Effector memory CD8-positive, alpha-beta T cell (primary cell): ENCODE data around the gene ZBTB34.

Source experiments
- ATAC-seq: fragments of 150-1000 bp; cut with Tn5 transposase; replicated peaks from 2 replicates; pipeline ENCODE4 v1.10.0; 2021; ENCODE audit warnings: mild to moderate bottlenecking, moderate library complexity
- DNase-seq, 3 experiments: peaks; one replicate each; pipeline ENCODE4 v3.0.0; 2021
- H3K27ac Mint-ChIP-seq, 2 donors: one replicate each; pipeline ENCODE4 v1.8.0; 2022; ENCODE audit warnings: mild to moderate bottlenecking in 2 of 2, mixed read lengths in 2 of 2, moderate library complexity in 2 of 2
- H3K27me3 Mint-ChIP-seq, 2 donors: one replicate each; pipeline ENCODE4 v1.8.0; 2022; ENCODE audit warnings: mixed read lengths in 2 of 2
- H3K36me3 Mint-ChIP-seq: one replicate; pipeline ENCODE4 v1.8.0; 2022; ENCODE audit warnings: mild to moderate bottlenecking, moderate library complexity, mixed read lengths; ENCODE audit not compliant: insufficient read depth
- H3K4me1 Mint-ChIP-seq, 2 donors: one replicate each; pipeline ENCODE4 v1.8.0; 2022; ENCODE audit warnings: low read depth in 2 of 2, mixed read lengths in 2 of 2
- H3K4me3 Mint-ChIP-seq, 2 donors: one replicate each; pipeline ENCODE4 v1.8.0; 2022; ENCODE audit warnings: mild to moderate bottlenecking in 2 of 2, mixed read lengths in 2 of 2, moderate library complexity in 2 of 2
- H3K9me3 Mint-ChIP-seq, 2 donors: one replicate each; pipeline ENCODE4 v1.8.0; 2022; ENCODE audit warnings: mixed read lengths in 2 of 2

Gene ZBTB34

DNA sequence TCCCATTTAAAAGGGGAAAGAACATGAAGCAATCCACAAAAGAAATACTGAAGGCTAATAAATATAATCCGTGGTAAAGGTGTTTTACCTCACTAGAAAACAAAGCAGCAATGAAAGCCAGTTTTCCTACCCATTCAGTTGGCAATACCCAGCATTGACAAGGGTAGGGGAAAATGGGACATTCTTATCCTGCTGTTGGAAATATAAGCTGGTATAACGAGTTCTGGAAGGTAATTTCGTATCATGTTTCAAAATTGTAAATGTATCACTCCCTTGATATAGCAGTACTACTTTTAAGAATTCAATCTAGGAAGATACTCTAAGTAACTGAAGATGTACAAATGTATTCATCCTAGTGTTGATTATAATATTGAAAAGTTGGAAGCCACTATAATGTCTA, 31.2 kb downstream of the ZBTB34 start:
- H3K9me3 Mint-ChIP-seq, result no peaks in the 10 kb centered on the region
- ATAC-seq (no peak), DNase-seq (no peak)
- H3K36me3 Mint-ChIP-seq, result no peaks in the 10 kb centered on the region
- H3K4me1 Mint-ChIP-seq, result no peaks in the 10 kb centered on the region
- peaks cover 0 to 10% of the 10 kb centered on the region in 2 donors for H3K27me3 Mint-ChIP-seq
- H3K27ac Mint-ChIP-seq, result no peak overlapping the region
- H3K4me3 Mint-ChIP-seq, result no peak overlapping the region

DNA sequence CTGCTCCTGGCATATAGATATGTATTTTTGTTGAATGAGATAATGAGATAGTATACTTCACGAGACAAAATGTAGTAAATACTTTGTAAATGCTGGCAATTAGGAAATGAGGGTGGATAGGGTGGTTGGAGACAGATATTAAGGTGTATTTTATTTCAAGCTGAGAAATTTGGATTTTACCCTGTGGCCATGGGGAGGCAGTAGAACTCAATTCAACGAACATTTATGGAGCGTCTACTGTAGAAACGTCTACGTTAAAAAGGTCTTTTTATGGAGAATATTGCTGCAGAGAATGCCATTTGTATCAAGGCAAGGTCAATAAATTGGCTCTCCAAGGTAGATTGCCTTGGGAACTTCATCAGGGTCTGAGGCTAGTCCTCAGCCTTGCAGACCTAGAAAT, 32.6 kb downstream of the ZBTB34 start:
- DNase-seq (no peak), ATAC-seq (no peak)
- Mint-ChIP-seq H3K4me1 (no peaks in the 10 kb centered on the region), H3K4me3 (no peak overlapping the region), H3K36me3 (no peaks in the 10 kb centered on the region), H3K9me3 (no peaks in the 10 kb centered on the region), H3K27me3 (peaks cover 6 to 24% of the 10 kb centered on the region in 2 donors), H3K27ac (no peak overlapping the region)

GRCh38 chr9:126894052-126894603, 33.7 kb downstream of the ZBTB34 start:
- ATAC-seq (no peak), DNase-seq (no peak)
- H3K9me3 Mint-ChIP-seq, result no peaks in the 10 kb centered on the region
- H3K4me1 Mint-ChIP-seq, result no peaks in the 10 kb centered on the region
- no peaks in the 10 kb centered on the region for H3K36me3 Mint-ChIP-seq
- H3K4me3 Mint-ChIP-seq, result no peak overlapping the region
- peaks cover 6 to 27% of the 10 kb centered on the region in 2 donors for H3K27me3 Mint-ChIP-seq
- no peak overlapping the region for H3K27ac Mint-ChIP-seq

- Mint-ChIP-seq H3K4me1 (no peaks in the 10 kb centered on the region), H3K27me3 (peaks cover 18 to 27% of the 10 kb centered on the region in 2 donors), H3K27ac (no peak overlapping the region), H3K36me3 (no peaks in the 10 kb centered on the region), H3K4me3 (no peak overlapping the region), H3K9me3 (no peaks in the 10 kb centered on the region)
- DNase-seq (no peak), ATAC-seq (no peak)
Measured at GRCh38 chr9:126902210-126902609, 41.8 kb downstream of the ZBTB34 start.

DNA sequence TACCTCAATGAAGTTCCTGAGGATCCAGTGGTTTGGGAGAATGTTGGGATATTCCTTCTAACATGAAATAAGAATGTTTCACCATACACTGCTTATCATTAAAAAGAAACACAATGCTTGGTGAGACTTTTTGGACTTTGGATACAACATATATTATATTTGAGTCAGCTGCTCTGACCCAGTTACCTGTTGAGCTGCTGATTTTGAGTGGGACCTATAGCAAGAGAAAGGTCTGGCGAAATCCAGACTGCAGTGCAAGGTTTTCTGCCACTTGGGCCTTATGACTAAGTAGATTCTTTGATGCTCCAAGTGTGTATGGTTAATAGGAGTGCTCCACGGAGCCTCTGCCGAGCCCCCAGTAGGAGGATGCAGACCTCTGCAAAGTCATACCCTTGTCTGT, 44.1 kb downstream of the ZBTB34 start:
- DNase-seq (no peak), ATAC-seq (no peak)
- peaks cover 22 to 28% of the 10 kb centered on the region in 2 donors for H3K27me3 Mint-ChIP-seq
- H3K27ac Mint-ChIP-seq, result no peak overlapping the region
- no peaks in the 10 kb centered on the region for H3K36me3 Mint-ChIP-seq
- H3K9me3 Mint-ChIP-seq, result no peaks in the 10 kb centered on the region
- no peaks in the 10 kb centered on the region for H3K4me1 Mint-ChIP-seq
- H3K4me3 Mint-ChIP-seq, result no peak overlapping the region

DNA sequence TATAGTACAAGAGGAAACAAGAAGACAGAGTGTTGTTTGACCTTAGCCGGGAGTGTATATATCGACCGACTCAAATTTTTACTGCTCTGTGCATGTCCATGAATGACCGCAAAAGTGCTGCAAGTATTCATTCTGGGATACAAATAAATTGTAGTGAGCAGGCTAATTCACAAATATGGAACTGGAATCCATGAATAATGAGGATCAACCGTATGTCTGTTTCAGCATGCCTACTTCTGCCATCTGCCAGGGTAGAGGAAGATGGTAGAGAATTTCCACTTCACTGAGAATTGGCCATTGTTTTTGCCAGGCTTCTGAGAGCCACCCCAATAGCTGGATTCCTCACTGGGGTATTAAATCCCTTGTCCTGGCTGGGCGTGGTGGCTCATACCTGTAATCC, 45.7 kb downstream of the ZBTB34 start:
- no peak overlapping the region for H3K27ac Mint-ChIP-seq
- H3K27me3 Mint-ChIP-seq, result peaks cover 24 to 28% of the 10 kb centered on the region in 2 donors
- H3K36me3 Mint-ChIP-seq, result no peaks in the 10 kb centered on the region
- no peaks in the 10 kb centered on the region for H3K9me3 Mint-ChIP-seq
- DNase-seq (no peak), ATAC-seq (no peak)
- H3K4me1 Mint-ChIP-seq, result no peaks in the 10 kb centered on the region
- no peak overlapping the region for H3K4me3 Mint-ChIP-seq

- H3K9me3 Mint-ChIP-seq, result peaks cover 0 to 2% of the 10 kb centered on the region in 2 donors
- H3K4me3 Mint-ChIP-seq, result no peak overlapping the region
- H3K27ac Mint-ChIP-seq, result no peak overlapping the region
- no peaks in the 10 kb centered on the region for H3K4me1 Mint-ChIP-seq
- no peak for ATAC-seq
- no peaks in the 10 kb centered on the region for H3K36me3 Mint-ChIP-seq
- peaks cover 28 to 30% of the 10 kb centered on the region in 2 donors for H3K27me3 Mint-ChIP-seq
- no peak for DNase-seq
Measured at GRCh38 chr9:126907058-126907457, 46.6 kb downstream of the ZBTB34 start.

DNA sequence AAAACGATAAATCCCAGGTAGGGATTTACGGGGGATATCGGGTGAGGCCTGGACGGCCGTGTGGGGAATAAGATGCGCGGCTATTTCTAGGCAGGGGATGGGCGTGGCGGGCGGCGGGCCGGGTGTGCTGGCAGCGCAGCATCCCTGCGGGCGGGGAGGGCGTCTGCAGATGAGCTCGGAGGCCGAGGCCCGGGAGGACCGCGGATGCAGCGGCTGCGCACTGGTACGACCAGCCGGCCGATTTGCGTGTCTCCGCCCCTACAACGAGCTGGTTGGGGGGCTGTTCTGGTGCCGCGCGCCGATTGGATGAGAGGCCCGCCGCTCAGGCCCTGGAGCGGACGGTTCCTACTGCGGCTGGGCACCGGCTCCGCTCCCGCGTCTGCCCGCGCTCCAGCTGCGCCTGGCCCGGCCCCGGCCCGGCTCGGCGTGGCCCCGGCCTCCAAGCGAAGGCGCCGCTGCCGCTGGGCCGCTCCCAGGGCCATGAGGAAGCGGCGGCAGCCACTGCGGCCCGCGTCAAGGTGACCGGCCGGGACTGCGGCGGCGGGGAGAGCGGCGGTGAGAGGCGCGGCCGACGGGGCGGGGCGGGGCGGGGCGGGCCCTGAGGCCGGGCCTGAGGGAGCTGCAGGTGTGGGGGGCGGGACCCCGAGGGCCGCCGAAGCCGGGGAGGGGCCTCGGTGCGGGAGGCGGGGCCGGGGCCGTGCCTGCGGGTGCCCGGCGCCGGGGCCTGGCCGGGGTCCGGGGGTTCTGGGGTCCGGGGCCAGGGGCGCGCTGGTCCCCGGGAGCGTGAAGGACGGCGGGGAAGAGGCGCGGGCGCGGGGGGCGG, 54.2 kb downstream of the ZBTB34 start, which contains the start of gene RALGPS1:
Gene RALGPS1 (plus strand): TSS at position 325 of the 823 bp plus-strand sequence. CDS start 47,508 bp downstream, outside the sequence.
- H3K4me1 Mint-ChIP-seq, result peaks cover 4 to 7% of the 10 kb centered on the region in 2 donors
- peaks cover 7 to 17% of the 10 kb centered on the region in 2 donors for H3K27me3 Mint-ChIP-seq
- peak within 1 kb of the TSS; percentile 74 to 79 for H3K4me3 Mint-ChIP-seq
- peak; percentile 93 for ATAC-seq
- peak; percentile 84 to 86 (median 85) for DNase-seq
- H3K9me3 Mint-ChIP-seq, result peaks cover 0 to 3% of the 10 kb centered on the region in 2 donors
- peak within 1 kb of the TSS in 1 of 2 donors; percentile 17 for H3K27ac Mint-ChIP-seq
- H3K36me3 Mint-ChIP-seq, result peaks cover 4% of the 10 kb centered on the region

- DNase-seq, result peak; percentile 11 to 15 (median 13)
- Mint-ChIP-seq H3K36me3 (peaks cover 4% of the 10 kb centered on the region), H3K27me3 (peaks cover 7 to 17% of the 10 kb centered on the region in 2 donors), H3K9me3 (peaks cover 0 to 3% of the 10 kb centered on the region in 2 donors), H3K27ac (peak overlapping the region in 1 of 2 donors; percentile 17), H3K4me3 (peak overlapping the region; percentile 74 to 79), H3K4me1 (peaks cover 4 to 7% of the 10 kb centered on the region in 2 donors)
- ATAC-seq, result peak; percentile 8
Measured at GRCh38 chr9:126915281-126915816, 54.9 kb downstream of the ZBTB34 start.

DNA sequence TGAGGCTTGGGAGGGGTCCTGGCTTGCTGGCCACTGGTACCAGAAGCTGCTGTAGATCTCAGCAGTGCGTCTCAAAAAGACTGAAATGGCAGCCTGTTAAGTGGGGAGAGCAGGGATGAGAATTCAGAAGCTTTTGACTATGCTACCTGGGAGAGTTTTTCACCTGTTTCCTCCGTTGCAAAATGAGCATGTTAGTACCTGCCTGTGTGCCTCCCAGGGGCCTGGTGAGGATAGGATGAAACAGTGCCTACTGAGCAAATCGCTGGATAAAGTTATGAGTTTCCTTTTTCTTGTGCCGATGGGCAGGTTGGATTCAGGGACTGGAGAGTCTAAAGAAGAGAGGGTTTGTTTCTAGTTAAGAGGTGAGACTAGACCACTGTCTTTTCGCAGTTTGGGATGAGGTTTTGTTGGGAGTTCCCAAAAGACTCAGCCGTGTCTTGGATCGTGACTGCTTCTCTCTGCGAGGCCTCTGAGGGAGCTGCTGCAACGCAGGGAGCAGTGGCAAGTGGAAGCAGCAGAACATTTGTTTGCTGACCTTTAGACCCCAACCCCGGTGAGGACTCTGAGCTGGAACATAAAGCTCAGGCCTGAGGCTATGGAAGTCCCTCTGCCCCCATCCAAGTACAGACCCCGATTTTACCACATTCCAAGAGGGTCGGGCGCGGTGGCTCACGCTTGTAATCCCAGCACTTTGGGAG, 55.6 kb downstream of the ZBTB34 start:
- H3K27me3 Mint-ChIP-seq, result peaks cover 7 to 16% of the 10 kb centered on the region in 2 donors
- peaks cover 4% of the 10 kb centered on the region for H3K36me3 Mint-ChIP-seq
- DNase-seq (no peak), ATAC-seq (no peak)
- H3K27ac Mint-ChIP-seq, result peak overlapping the region in 1 of 2 donors; percentile 17
- peaks cover 0 to 3% of the 10 kb centered on the region in 2 donors for H3K9me3 Mint-ChIP-seq
- peak overlapping the region; percentile 74 to 79 for H3K4me3 Mint-ChIP-seq
- peaks cover 4 to 7% of the 10 kb centered on the region in 2 donors for H3K4me1 Mint-ChIP-seq

DNA sequence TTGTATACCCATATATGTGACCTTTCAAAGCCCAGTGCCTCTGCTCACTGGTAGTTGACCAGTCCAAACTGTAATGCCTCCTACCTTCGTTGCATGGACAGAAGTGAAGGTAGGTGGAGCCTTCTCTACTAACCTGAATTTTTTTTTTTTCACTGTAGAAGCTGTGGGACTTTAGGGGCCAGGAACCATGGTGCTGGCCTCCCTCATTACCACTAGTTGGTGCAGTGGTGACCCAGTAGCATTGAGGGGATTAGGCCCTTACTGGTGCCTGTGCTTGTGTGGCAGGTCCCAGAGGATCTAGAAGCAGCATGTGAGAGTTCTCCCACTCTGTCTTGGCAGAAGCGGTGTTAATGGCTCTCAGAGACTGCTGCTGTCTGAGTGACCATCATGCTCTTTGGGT, 56.5 kb downstream of the ZBTB34 start:
- Mint-ChIP-seq H3K4me1 (peaks cover 4 to 7% of the 10 kb centered on the region in 2 donors), H3K4me3 (no peak overlapping the region), H3K9me3 (peaks cover 0 to 3% of the 10 kb centered on the region in 2 donors), H3K27ac (no peak overlapping the region), H3K36me3 (peaks cover 4% of the 10 kb centered on the region), H3K27me3 (peaks cover 7 to 10% of the 10 kb centered on the region in 2 donors)
- ATAC-seq (no peak), DNase-seq (no peak)

- H3K4me1 Mint-ChIP-seq, result peaks cover 4 to 7% of the 10 kb centered on the region in 2 donors
- peaks cover 3% of the 10 kb centered on the region for H3K36me3 Mint-ChIP-seq
- no peaks in the 10 kb centered on the region for H3K9me3 Mint-ChIP-seq
- no peak overlapping the region for H3K27ac Mint-ChIP-seq
- DNase-seq (no peak), ATAC-seq (no peak)
- H3K27me3 Mint-ChIP-seq, result no peaks in the 10 kb centered on the region
- H3K4me3 Mint-ChIP-seq, result no peak overlapping the region
Measured at GRCh38 chr9:126919193-126919592, 58.8 kb downstream of the ZBTB34 start.

DNA sequence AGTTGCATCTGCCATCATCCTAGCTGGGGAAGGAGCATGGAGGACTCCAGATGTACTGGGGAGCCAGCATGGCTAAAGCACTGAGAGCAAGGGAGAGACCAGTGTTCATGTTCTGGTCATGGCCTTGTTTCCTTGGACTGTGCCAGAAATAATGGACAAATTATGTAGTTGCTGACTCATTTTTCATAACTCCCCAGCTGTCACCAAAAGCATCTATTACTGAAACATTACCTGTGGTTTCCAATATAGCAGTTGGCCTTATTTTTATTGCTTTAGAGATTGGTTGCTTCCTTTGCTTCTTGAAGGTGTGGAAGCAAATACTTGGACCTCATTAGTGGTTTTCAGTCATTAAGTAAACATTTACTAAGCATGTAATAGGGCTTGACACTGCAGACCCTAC, 65.4 kb downstream of the ZBTB34 start:
- no peak overlapping the region for H3K27ac Mint-ChIP-seq
- H3K36me3 Mint-ChIP-seq, result no peaks in the 10 kb centered on the region
- ATAC-seq, result no peak
- DNase-seq, result no peak
- no peaks in the 10 kb centered on the region for H3K4me1 Mint-ChIP-seq
- H3K27me3 Mint-ChIP-seq, result no peaks in the 10 kb centered on the region
- H3K9me3 Mint-ChIP-seq, result no peaks in the 10 kb centered on the region
- no peak overlapping the region for H3K4me3 Mint-ChIP-seq
